ENCODE data around the gene SEMA3G.

SEMA3G gene

GRCh38 chr3:52479037-52479876, 34.4 kb upstream of the SEMA3G start:
- DNase-seq: no peak

- no peak for DNase-seq
Measured at GRCh38 chr3:52477796-52478095, 32.8 kb upstream of the SEMA3G start.

GRCh38 chr3:52477076-52477795, 32.3 kb upstream of the SEMA3G start:
- DNase-seq: no peak

- DNase-seq: no peak
Measured at GRCh38 chr3:52473026-52473425, 28.1 kb upstream of the SEMA3G start.

GRCh38 chr3:52472239-52473000, 27.5 kb upstream of the SEMA3G start:
- no peak for DNase-seq

DNA sequence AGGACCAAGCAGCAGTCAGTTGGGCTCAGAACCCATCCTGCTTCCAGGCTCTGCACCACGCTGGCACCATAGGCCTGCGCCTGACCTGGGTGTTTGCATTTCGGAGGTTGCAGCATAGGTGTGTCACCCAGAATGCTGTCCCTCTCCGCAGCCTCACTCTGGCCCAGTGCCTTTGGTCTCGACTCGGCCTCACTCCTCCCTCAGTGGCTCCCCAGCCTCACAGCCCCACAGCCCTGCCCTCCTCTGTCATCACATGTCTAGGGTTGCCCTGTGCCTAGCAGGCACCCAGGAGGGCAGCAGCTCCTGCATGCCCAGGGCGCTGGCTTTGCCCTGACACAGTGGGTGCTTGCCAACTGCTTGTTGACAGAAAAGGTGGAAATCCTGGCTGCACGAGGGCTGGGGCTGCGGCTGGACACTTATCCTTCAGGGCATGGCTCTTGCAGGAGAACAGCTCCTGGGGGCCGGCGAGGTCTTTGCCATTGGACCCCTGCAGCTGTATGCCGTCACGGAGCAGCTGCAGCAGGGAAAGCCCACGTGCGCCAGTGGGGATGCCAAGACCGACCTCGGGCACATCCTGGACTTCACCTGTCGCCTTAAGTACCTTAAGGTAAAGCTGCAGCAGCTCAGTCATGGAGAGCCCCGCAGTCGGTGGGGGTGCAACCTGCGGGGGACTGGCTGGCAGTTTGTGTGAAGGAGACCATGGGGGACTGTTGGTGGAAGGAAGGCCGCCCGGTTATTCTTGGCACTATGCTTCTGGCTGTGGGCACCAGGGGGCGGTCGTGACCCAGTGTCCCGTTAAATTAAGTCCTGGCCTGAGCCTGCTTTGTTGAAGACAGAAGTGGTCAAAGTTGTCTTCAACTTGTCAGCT, 26.7 kb upstream of the SEMA3G start:
- DNase-seq: no peak

- DNase-seq: no peak
Measured at GRCh38 chr3:52470920-52471319, 26.0 kb upstream of the SEMA3G start.

DNA sequence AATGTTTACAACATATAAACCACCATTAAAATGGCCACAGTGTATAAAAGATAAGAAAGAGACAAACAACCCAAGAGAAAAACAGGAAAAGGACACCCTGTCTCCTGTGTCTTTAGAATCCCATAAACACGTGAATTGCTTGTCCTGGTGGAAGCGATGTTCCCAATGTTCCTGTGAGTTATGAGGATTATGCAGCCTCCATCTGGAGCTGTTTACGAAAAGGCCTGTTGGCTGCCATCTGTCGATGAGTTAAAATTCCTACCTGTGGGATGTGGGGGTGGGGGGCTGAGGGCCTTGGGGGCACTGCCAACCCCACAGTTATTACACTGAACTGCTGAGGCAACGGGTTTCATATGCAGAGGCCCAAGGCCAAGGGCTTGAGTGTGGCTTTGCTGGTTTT, 24.1 kb upstream of the SEMA3G start:
- no peak for DNase-seq

- no peak for DNase-seq
Measured at GRCh38 chr3:52468336-52468735, 23.4 kb upstream of the SEMA3G start.

- DNase-seq: no peak
Measured at GRCh38 chr3:52463416-52463815, 18.5 kb upstream of the SEMA3G start.

GRCh38 chr3:52461874-52462273, 17.0 kb upstream of the SEMA3G start:
- no peak for DNase-seq

DNA sequence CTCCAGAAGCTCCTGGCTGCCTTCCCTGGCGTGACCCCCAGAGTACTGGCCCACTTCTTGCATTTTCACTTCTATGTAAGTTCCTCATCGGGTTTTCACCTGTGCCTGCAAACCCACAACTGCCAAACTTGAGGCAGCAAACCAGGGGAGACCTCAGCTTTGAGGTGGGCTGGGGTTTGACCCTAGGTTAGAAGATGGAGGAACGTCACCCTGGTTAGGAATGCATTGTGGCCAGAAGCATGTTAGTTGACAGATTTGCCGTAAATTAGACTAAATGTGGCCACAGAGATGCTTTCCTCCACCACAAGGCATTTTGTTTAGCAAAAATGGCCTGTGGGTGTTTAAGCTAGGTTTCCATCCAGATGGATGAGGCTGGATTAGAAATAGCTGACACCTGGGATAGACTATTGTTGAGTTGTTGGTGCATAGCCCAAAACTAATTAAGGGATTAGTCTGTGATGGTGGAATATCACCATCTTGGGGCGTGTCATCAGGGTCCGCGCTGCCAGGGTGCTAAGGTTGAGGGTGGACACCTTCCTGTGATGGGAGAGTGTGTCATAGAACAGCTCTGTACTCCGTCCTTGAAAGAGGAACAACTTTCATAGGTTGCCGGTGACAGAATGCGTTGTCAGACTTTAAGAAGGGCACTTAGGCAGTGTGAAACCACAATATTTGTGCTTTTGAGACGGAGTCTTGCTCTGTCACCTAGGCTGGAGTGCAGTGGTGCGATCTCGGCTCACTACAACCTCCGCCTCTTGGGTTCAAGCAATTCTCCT, 14.1 kb upstream of the SEMA3G start:
- DNase-seq: no peak

DNA sequence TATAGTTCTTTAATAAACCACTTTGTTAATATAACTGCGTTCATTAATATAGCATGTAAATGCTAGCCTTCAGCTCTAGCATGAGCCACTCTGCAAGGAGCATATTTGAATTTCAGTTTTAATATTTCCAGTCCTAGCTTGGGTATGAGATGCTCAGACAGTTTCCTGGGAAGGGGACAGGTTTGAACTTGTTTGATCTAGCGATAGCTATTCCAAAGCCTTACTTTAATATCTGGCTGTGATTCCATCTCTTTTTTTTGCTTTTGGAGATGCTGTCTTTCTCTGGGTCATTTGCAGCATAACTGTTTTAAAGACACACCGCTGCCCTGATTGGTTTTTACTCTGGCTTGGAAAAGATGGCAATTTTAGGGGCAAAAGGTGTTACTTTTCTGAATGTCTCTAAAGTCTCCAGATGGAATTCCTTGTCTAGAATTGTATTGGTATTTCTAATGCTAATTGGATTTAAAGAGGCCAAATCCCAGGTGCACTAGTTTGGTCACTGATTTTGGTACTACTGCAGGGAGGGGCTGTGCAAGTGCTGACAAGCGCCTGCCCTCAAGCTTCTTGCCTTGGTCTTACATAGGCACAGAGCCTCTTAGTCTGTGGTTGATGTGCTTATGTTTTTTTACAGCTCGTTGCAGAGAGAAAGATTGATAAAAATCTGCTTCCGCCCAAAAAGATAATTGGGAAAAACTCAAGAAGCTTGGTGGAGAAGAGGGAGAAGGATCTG, 13.3 kb upstream of the SEMA3G start:
- DNase-seq: no peak

DNA sequence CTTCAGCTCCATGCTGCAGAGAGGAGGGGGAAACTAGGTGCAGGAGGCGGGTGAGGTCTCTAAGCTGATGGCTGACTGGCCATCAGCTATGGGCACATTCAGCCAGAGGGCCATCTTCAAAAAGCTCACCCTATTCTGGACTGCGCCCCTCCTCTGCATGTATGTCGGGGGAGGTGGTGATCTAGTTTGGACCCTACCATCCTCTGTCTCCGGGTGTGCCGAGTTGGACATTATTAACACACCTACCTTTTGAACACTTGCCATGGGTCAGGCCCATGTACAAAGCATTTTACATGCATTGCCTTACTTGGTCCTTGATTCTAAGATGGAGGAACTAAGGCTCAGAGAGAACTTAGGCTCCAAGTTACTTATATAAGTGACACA, 11.9 kb upstream of the SEMA3G start:
- no peak for DNase-seq

- DNase-seq: peak; percentile 77
Measured at GRCh38 chr3:52456169-52456799, 11.4 kb upstream of the SEMA3G start.

GRCh38 chr3:52455283-52456168, 10.6 kb upstream of the SEMA3G start, which contains the start of gene NISCH:
NISCH (plus strand) TSS chr3:52455604; CDS start chr3:52455642, 38 bp downstream.
- peak; percentile 94 for DNase-seq

GRCh38 chr3:52454938-52455282, 10.0 kb upstream of the SEMA3G start:
- no peak for DNase-seq

GRCh38 chr3:52454250-52454937, 9.5 kb upstream of the SEMA3G start:
- no peak for DNase-seq
